ENCODE data around the gene C11orf21. TPM values are rescaled to one million over a fixed set of nuclear protein-coding genes. Genes with fewer than 3 reads are reported as not detected.

Gene C11orf21
- total RNA-seq, 2 experiments from 2014 or later, result 0.47 to 2.5 TPM

DNA sequence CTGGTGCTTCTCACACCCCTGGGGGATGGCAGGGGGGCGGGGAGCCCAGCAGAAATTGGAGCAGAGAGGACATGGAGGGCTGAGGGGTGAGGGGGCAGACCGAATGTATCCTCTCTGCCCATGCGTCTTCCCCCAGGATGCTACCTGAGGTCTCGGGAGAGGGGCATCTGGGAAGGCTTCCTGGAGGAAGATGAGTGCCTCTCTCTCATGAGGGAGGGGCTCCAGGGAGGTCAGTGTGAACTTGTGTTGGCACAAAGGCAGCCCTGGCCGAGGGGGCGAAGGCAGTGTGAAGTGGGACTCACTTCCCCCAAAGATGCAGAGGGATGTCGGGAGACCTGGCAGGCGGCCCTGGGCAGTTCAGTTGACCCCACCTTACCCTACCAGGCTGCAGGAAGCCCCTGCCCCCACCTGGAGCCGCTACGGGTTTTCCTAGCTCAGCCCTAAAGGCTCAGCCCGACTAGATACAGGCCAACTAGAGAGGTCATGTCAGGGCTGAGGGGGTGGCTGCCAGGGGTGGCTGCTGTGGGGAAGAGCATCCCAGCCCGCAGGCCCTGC lies 41.7 kb downstream of the C11orf21 start:
- Histone ChIP-seq H3K4me3 (ENCODE audit: low read depth, low read length, poor library complexity, severe bottlenecking) (no peak overlapping the region), H3K36me3 (ENCODE audit: insufficient read depth, low read length) (no peaks in the 10 kb centered on the region), H3K27ac (ENCODE audit: low read depth, low read length, poor library complexity, severe bottlenecking) (no peak overlapping the region), H3K4me2 (ENCODE audit: low read length) (no peak overlapping the region), H2AFZ (ENCODE audit: low read length) (no peak overlapping the region), H3K79me2 (ENCODE audit: insufficient read depth, low read depth, low read length) (no peaks in the 10 kb centered on the region), H3K9me2 (ENCODE audit: insufficient read depth, low read length) (no peaks in the 10 kb centered on the region), H3K9me3 (ENCODE audit: low read length) (no peaks in the 10 kb centered on the region), H4K20me1 (ENCODE audit: insufficient read depth, low read length) (no peaks in the 10 kb centered on the region), H3K4me1 (ENCODE audit: insufficient read depth, low read length, poor library complexity, severe bottlenecking) (no peaks in the 10 kb centered on the region)
- POLR2A ChIA-PET, result no interaction called here
- intact Hi-C loops (cut with micrococcal nuclease; ENCODE audit: unreplicated experiment), result no loop called here
- TF ChIP-seq CTCF (conservative IDR thresholded peaks at IDR 0.05; ENCODE audit: low read length) (no peak), EZH2phosphoT487 (IDR thresholded peaks at IDR 0.05; ENCODE audit: borderline replicate concordance, low read depth, low read length) (no peak)
- DNase-seq (ENCODE audit: low spot score), result no peak
- CTCF ChIA-PET (ENCODE audit: unreplicated experiment), result no interaction called here
- no TSS peak for BruUV-seq (replicated peaks)

DNA sequence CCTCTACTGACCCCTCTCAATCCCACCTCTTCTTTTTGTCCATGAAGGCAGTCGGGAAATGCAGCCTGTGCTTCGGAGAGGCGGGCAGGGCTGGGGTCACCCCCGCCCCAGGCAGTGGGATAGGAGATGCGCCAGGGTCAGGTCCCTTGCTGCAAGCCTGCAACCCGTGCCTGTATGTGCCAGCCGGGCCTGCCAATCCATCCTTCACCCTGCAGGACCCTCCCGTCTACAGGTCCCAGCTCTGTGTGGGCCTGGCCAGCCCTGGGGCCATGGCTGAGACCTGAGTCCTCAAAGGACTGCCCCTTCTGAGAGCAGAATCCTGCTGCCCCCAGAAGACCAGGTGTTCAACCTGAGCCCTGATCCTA lies 42.3 kb downstream of the C11orf21 start:
- Histone ChIP-seq H3K36me3 (ENCODE audit: insufficient read depth, low read length) (no peaks in the 10 kb centered on the region), H3K4me1 (ENCODE audit: insufficient read depth, low read length, poor library complexity, severe bottlenecking) (no peaks in the 10 kb centered on the region), H2AFZ (ENCODE audit: low read length) (no peak overlapping the region), H3K79me2 (ENCODE audit: insufficient read depth, low read depth, low read length) (no peaks in the 10 kb centered on the region), H3K9me2 (ENCODE audit: insufficient read depth, low read length) (no peaks in the 10 kb centered on the region), H3K4me3 (ENCODE audit: low read depth, low read length, poor library complexity, severe bottlenecking) (no peak overlapping the region), H4K20me1 (ENCODE audit: insufficient read depth, low read length) (no peaks in the 10 kb centered on the region), H3K9me3 (ENCODE audit: low read length) (no peaks in the 10 kb centered on the region), H3K4me2 (ENCODE audit: low read length) (no peak overlapping the region), H3K27ac (ENCODE audit: low read depth, low read length, poor library complexity, severe bottlenecking) (no peak overlapping the region)
- CTCF ChIA-PET (ENCODE audit: unreplicated experiment), result no interaction called here
- TF ChIP-seq EZH2phosphoT487 (IDR thresholded peaks at IDR 0.05; ENCODE audit: borderline replicate concordance, low read depth, low read length) (no peak), CTCF (conservative IDR thresholded peaks at IDR 0.05; ENCODE audit: low read length) (no peak)
- BruUV-seq (replicated peaks), result no TSS peak
- no peak for DNase-seq (ENCODE audit: low spot score)
- POLR2A ChIA-PET, result no interaction called here
- intact Hi-C loops (cut with micrococcal nuclease; ENCODE audit: unreplicated experiment), result no loop called here

DNA sequence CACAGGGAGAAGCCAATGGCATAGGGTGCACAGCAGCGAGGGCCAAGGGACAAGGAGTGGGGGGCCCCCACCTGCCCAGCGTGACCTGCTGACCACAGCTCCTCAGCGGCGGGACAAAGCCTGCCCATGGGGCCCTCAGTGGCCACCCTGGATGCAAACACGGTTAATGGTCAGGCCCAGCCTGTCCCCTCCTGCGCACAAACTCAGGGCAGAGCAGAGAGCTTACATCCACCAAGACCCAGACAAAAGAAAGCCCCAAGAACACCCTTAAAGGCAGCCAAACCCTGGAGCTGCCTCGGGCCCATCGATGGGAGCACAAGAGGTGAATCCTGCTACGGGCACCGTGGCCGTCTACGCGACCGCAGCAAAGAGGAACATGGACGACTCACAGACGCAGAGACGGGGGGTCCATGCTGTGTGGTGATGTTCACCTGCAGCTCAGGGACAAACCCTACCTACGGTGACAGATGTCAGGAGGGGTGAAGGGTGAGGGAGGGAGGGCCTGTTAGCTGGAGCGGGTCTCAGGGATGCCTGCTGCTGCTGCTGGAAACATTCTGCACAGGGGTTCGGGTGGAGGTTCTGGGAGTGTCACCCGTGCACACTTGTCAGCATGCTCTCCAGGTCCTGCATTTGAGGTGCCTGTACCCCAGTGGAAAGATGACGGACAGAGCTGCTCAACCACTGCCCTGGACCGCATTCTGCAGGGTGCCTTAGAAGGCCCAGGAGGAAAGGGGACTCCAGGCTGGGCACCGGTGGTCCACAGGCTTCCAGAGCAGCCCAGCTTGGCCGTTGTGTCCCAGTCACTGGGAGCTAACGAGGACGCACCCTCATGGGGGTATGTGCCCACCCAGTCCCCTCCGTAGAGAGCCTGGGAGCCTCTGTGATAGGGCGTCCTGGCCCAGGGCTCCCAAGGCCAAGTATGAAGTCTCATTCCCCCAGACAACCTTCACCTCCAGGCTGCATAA lies 42.9 kb downstream of the C11orf21 start:
- CTCF ChIA-PET (ENCODE audit: unreplicated experiment), result no interaction called here
- no TSS peak for BruUV-seq (replicated peaks)

More for the DNA sequence above, 42.9 kb downstream of the C11orf21 start:
- H3K4me3 ChIP-seq (ENCODE audit: low read depth, low read length, poor library complexity, severe bottlenecking), result no peak overlapping the region
- POLR2A ChIA-PET, result no interaction called here
- H4K20me1 ChIP-seq (ENCODE audit: insufficient read depth, low read length), result no peaks in the 10 kb centered on the region
- no peak overlapping the region for H3K27ac ChIP-seq (ENCODE audit: low read depth, low read length, poor library complexity, severe bottlenecking)
- TF ChIP-seq CTCF (conservative IDR thresholded peaks at IDR 0.05; ENCODE audit: low read length), result no peak
- no peak for TF ChIP-seq EZH2phosphoT487 (IDR thresholded peaks at IDR 0.05; ENCODE audit: borderline replicate concordance, low read depth, low read length)
- no peak for DNase-seq (ENCODE audit: low spot score)
- no peaks in the 10 kb centered on the region for H3K79me2 ChIP-seq (ENCODE audit: insufficient read depth, low read depth, low read length)
- intact Hi-C loops (cut with micrococcal nuclease; ENCODE audit: unreplicated experiment), result no loop called here
- H2AFZ ChIP-seq (ENCODE audit: low read length), result no peak overlapping the region
- H3K4me1 ChIP-seq (ENCODE audit: insufficient read depth, low read length, poor library complexity, severe bottlenecking), result no peaks in the 10 kb centered on the region
- H3K9me2 ChIP-seq (ENCODE audit: insufficient read depth, low read length), result no peaks in the 10 kb centered on the region
- no peaks in the 10 kb centered on the region for H3K36me3 ChIP-seq (ENCODE audit: insufficient read depth, low read length)
- no peaks in the 10 kb centered on the region for H3K9me3 ChIP-seq (ENCODE audit: low read length)
- no peak overlapping the region for H3K4me2 ChIP-seq (ENCODE audit: low read length)

All from OCI-LY7 (cell line).